HG02938 (cell line): Measurements from ENCODE around the gene ARMCX1.
"Not testable (repeated sequence)": the region's sequence is repeated elsewhere in the genome, so short reads cannot be mapped to it uniquely, and the experiment has no call there.

Source experiments
- ATAC-seq: cut with Tn5 transposase; IDR thresholded peaks from one replicate; pipeline ENCODE4 v1.9.1; 2021; ENCODE audit warnings: mild to moderate bottlenecking, moderate library complexity; ENCODE audit not compliant: unreplicated experiment

Gene ARMCX1

GRCh38 chrX:101550362-101550750 is at the start of gene ARMCX1:
Gene ARMCX1, plus strand, starts transcription at chrX:101550547. Its CDS starts 2,384 bp downstream, at chrX:101552931.
- ATAC-seq, result peak; percentile 65

DNA sequence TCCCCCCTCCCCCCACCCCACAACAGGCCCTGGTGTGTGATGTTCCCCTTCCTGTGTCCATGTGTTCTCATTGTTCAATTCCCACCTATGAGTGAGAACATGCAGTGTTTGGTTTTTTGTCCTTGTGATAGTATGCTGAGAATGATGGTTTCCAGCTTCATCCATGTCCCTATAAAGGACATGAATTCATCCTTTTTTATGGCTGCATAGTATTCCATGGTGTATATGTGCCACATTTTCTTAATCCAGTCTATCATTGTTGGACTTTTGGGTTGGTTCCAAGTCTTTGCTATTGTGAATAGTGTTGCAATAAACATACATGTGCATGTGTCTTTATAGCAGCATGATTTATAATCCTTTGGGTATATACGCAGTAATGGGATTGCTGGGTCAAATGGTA is 47.4 kb upstream of the ARMCX1 start:
- ATAC-seq, result not testable (repeated sequence)

- ATAC-seq, result no peak
Observed at GRCh38 chrX:101507372-101507771, 43.0 kb upstream of the ARMCX1 start.

GRCh38 chrX:101507986-101508385 is 42.4 kb upstream of the ARMCX1 start:
- ATAC-seq, result no peak

GRCh38 chrX:101530944-101531343 is 19.4 kb upstream of the ARMCX1 start:
- ATAC-seq, result no peak

- ATAC-seq, result no peak
Observed at GRCh38 chrX:101539116-101539515, 11.2 kb upstream of the ARMCX1 start.

DNA sequence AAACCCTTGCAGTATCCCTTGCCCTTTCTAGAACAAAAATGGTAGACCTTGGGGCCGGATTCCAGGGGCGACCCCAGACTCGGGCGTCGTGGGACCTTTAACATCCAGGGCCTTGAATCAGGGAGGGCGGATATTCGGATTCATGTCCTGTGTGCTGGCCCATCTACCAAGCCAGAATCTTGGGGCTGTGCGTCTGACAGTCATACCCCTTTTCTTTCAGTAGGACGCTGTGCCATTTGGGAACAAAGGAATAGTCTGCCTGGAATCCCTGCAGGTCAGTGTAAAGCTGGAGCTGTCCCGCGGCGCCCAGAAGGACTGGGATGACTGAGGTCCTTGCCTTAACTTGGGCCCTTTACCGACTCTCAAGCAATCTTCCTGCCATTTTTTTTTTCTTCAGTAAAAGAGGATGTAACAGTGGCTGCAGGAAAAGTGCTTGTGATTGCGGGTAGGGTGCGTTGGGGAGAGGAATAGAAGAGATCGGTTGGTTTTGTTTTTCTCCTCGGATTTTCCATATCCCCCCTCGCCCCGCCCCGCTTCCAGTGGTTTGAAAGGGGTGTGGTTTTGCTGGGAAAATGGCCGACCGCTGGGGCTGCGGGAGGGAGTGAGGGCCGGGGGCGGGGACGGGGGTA is 518 bp downstream of the ARMCX1 start:
- no peak for ATAC-seq

DNA sequence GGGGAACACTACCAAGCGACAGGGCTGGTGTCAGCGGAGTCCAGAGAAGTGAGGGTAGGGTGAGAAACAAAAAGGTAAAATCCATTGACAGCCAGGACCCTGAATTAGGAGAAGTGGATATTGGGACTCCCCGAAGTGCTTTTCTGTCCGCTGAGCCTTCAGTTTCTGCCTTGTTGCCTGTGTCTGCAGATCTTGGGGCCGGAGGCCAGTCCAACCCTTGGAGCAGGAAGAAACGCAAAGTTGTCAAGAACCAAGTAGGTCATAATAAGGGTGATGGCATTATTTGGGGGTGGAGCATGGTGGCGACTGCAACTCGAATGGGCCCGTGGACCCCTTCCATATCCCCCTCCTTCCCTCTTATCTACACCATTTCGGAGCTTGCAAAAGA is 1.0 kb downstream of the ARMCX1 start:
- no peak for ATAC-seq

- ATAC-seq, result no peak
Observed at GRCh38 chrX:101552714-101553113, 2.4 kb downstream of the ARMCX1 start.

- ATAC-seq, result no peak
Observed at GRCh38 chrX:101564651-101565050, 14.3 kb downstream of the ARMCX1 start.

DNA sequence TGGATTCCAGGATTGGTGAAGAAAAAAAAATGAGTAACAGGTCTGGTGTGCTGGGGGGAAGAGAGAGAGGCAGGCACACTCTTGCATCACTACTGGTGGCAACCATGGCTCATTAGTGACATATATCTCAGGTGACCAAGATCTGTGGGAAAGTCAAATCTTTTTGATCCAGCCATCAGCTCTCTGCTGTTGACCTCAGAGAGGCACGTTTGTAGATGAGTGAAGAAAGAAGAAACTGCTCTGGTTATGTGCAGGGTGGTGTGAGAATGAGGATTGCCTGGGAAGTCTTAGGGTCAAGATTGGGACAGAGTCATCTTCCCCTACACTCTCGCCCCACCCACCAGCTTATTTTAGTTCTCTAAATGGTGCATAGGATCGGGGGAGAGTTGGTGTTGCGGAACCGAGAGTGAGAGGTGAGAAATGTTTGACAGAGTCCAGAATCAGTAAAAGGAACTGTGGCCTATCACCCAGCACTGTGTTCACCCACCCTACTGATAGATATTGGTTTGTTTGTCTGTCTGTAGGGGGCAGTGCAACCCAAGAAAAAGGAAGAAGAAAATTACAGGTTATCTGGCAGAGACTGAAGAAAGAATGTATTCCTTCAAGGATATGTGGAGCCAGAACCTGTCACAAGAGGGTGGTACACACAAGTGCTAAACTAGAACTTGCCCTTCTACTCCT is 45.5 kb downstream of the ARMCX1 start:
- peak; percentile 100 for ATAC-seq

DNA sequence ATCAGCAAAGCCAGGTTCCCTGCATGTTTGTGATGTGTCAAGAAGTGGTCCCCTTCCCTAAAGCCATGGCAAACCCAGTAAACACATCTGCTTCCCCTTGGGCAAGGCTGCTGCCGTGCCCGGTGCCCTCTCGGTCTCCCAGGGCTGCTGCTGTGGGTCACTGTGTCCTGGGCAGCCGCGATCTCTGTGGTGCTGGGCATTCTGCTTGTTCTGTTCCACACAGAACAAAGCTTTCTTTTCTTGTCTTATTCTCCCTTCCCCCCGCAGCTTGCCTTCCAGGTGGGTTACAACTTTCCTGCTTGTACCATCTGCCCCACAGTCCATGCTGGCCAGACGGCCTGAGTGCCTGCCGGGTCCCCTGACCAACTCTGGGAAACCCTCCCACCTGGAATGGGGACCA is 49.2 kb downstream of the ARMCX1 start:
- not testable (repeated sequence) for ATAC-seq

- no peak for ATAC-seq
Observed at GRCh38 chrX:101602077-101602476, 51.7 kb downstream of the ARMCX1 start.
